HG02623 (cell line): ENCODE data around the gene S100A11.

Experiments
- ATAC-seq: cut with Tn5 transposase; IDR thresholded peaks from one replicate; pipeline ENCODE4 v1.9.1; 2021; ENCODE audit warnings: moderate library complexity; ENCODE audit not compliant: unreplicated experiment

The S100A11 gene

DNA sequence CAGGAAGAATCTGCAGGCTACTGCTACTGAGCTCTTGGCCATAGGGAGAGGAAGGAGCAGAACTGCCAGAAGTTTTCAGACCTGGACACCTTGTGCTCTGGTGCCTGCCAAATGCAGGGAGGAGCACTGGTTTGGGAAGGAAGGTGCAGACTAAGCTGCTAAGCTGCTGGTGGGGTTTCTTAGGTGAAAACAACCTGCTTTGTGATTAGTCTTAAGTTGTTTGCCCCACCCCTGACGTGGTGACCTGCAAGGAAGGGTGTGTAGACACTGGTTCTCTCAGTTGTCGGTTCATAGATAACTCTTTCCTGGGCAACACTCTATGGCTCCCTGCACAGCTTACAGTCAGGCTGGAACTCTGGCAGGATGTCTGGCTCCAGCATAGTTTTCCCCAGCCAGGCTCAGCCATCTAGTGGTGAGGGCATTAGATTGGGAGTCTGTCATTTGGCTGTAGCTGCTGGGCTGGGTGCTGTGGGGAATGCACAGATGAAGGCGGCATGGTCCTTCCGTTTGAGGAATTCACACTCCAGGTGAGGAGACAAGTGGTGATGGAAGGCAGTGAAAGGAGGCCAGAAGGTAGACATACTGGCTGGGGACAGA, 32.9 kb downstream of the S100A11 start:
- ATAC-seq: no peak

DNA sequence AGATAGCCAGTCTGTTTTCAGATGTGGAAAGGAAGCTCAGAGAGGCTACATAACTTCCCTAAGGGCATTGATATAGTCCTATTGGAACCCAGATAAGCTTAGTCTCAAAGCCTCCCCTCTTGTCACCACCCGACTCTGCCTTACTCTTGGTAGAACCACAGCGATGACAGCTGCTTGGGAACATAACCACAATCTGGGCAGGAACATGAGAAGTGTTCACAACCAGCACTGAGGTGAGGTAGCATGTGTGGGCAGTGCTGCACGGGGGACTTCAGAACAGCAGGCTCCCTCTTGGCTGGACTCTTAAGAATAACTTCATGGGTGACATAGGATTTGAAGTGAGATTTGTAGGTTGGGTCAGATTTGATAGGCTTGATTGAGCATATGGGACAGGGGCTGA, 33.8 kb downstream of the S100A11 start:
- no peak for ATAC-seq

DNA sequence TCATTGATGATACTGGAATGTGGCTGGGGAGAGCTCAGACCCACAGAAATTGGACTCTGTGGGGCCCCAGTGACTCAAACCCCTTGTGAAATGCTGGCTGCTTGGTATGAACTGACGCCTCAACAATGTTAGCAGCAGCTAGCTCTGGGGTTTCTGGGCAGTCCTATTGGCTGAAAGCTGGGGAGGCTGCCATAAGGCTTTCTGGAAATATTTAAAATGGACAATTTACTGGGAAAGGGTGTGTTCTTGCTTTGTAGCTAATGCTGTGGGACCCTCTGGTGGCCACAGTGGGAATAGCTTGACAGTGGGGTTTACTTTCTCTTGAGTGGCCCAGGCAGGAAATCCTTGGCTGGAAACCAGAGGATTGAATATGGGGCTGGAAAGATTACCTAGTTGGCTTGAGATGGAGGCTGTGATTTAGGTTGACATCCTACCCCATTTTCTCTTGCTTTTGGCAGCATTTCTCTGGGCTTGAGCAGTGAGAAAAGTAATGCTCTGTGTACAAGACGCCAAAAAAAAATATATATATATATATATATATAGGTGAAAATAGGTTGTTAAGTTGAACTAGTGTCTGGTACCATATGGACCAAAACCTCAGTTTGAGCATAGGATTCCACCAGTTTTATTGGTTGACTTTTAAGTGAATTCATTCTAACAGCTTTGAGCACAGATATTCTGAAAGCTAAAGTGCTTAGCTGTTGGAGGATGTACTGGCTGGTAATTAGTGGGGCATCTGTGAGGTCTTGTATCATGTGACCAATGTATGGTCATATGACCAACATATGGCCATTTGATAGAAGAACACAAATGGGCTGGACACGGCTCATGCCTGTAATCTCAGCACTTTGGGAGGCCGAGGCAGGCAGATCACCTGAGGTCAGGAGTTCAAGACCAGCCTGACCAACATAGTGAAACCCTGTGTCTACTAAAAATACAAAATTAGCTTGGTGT, 34.9 kb downstream of the S100A11 start:
- ATAC-seq: no peak

DNA sequence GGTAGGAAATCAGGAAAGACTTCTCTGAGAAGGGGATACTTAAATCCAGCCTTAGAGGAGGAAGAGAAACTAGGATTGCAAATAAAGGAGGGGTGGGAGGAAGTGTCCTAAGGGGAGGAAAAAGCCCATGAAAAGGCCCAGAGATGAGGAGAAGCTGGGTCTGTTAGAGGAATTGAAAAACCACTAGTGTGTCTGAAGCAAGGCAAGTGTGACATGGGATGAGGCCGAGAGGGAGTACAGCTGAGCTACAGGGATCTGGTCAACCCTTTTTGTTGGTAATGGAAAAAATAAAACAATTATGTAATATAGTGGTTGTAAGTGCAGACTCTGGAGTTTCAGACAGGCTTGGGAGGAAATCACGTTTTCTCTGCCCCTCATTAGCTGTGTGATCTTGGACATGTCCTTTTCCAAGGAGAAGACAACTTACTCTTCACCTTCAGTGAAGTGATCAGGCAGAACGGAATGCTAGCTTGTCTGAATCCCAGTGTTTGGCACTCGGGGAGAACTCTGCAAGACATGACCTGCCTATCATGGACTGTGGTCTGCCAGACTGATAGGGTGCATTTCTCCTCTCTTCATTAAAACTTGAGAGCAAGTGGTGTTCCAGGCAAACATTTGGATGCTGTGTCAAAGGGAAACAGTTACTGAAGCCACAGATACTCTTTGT, 35.7 kb downstream of the S100A11 start:
- no peak for ATAC-seq

DNA sequence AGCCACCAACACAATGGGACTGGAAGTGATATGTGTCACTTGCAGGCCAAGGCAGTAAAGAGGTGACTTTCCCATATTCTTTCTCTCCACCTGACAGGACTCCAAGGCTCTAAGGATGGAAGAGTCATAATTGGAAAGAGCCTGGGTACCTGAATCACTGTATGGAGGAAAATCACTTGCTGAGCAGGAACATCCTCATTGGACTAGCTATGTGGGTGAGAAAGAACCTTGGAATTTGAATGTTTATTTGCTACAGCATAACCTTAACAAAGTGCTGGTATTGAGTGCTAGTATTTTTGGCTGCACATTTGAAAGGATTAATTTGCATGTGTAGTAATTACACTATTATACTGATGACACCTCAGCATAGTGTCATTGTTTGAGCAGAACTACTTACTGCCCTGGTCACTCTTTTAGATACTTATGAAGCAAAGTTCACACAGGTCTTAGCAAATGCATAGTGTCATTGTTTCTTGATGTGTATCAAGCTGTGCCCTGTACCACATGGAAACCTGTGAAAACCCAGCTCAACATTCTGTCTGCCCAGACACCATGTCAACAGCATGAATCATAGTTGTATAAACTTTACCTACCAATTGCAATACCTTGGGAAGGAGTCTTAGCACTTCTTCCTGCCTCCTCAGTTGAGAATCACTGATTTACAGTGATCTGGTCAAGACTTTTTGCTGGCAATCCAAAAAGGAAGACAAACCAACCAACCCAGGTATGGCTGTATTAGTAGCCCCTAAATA, 38.0 kb downstream of the S100A11 start:
- ATAC-seq: no peak

DNA sequence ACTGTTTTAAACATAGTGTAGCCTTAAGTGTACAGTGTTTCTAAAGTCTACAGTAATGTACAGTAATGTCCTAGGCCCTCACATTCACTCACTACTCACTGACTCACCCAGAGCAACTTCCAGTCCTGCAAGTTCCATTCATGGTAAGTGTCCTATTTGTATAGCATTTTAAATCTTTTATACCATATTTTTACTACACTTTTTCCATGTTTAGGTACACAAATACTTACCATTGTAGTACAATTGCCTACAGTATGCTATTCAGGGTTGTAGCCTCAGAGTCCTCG, 39.6 kb downstream of the S100A11 start:
- ATAC-seq: no peak

DNA sequence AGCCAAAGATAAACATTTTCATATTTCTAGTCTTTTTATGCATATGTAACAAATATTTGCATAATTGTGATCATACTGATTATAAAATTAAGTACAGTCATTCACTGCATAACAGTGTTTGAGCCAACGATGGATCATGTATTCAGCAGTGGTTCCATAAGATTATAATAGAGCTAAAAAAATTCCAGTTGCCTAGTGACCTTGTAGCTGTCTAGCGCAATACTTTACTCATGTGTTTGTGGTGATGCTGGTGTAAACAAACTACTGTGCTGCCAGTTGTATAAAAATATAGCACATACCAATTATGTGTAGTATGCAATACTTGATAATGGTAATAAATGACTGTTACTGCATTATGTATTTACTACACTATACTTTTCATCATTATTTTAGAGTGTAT, 41.0 kb downstream of the S100A11 start:
- no peak for ATAC-seq

DNA sequence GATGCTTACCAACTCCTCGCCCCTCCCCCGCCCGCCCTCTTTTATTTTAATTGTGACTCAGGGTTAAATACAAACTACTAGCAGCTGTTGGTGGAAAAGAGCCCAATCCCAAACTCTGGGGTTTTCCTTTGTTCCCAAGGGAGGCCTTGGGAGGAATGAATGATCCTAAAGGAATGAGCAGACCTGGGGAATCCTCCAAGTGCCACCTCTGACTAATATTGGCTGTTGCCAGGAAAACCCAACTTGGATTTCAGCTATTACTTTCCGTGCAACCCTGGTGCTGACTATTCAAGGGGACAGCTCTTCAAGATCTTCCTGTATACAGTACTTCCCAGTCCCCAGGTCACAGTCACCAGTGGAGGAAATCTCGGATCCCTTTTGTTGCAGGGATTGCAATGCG, 41.8 kb downstream of the S100A11 start:
- ATAC-seq: no peak

DNA sequence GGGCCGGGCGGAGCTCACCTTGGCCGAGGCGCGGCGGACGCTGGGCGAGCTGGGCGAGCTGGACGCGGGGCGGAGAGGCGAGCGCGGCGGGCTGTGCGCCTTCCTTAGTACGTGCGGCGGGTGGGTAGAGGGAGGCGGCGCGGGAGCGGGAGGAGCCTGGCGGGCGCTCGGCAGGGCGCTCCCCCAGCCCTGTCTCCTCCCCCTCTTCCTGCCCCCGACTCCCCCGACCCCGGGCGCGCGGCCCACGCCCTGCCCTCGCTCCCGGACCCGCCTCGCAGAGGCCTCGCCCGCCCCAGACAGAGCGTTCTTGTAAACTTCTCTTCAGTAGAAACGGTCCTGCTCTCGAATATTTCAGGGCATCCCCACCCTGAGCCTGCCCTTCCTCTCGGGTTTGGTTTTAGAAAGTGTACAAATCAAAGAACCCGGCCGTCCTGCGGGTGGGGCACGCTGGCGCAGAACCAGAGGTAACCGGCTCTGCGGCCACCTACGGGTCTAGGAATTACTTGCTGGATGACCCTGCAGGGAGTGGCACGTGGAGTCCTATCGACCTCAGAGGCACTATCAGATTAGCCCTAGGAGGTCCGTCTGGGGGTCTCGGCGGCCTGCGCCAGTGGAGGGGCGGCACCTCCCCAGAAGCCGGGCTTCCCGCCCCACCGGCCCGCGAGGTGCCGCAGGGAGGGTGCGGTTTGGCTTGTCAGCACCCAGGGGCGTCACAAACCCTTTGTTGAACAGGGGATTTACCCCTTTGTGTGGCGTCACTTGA, 42.9 kb downstream of the S100A11 start, which contains the start of gene S100A10:
Gene S100A10 (minus strand): TSS at position 126 of the 763 bp plus-strand sequence. CDS start 7,629 bp downstream, outside the sequence.
- no peak for ATAC-seq

DNA sequence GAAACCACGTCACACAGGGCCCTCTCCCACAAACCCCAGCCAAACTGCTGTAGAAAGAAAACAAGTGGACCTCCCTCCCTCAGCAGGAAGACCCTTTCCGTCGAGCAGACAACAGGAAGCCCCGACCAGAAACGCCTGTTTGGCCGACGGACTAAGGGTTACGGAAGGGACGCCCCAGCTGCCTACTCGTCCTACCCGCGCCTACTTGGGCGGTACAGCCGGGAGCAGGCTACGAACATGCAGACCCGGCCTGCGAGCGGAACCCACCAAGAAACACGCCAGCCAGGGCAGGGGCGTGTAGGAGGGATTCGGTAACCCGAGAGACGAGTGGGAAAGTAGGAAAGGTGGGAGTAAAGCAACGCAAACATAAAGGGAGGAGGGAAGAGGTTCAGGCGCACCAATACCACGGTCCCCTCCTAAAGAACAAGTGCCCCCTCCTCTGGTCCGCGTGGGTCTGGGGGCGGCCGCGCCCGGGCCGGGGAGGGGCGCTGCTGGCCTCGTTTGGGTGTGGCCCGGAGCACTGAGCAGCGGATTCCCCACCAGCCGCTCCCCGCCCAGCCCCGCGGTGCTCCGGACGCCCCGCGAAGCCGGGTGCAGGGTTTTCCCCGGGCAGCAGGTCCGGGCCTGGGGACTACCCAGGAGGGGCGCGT, 43.6 kb downstream of the S100A11 start:
- no peak for ATAC-seq

DNA sequence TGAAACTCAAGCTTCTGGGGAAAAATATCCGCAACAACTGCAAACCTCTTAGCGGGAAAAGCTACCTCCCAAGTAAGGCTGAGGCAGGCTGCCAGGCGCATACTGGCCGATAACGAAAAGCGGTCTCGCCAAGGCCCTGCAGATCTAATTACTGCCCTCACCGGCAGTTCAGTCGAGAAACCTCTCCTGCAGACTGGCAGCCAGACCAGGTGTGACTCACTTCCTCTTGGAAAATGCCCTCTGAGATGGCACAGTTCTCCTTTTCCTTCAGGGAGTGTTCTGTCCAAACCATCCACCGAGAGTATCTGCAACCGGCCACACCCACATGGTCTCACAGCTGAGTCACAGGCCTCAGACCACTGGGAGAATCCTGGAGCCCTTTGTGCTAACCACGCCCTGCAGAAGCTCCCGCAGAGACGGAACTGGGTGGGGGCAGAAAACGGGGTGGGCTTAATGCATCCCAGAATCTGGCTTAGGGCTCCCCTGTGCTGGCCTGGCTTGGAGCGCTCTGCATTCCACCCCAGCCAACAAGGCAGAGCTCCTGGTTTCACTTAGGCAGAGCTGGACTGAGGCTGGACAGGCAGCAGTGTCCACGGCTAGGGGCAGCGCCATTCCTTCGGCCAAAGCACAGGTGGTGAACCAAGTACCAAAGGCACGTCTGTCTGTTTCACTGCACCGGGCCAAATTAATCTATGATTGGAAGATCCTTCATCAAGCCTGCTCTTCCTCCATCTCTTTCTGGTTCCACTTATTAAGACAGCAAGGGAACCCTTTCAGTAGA, 44.3 kb downstream of the S100A11 start:
- ATAC-seq: no peak

DNA sequence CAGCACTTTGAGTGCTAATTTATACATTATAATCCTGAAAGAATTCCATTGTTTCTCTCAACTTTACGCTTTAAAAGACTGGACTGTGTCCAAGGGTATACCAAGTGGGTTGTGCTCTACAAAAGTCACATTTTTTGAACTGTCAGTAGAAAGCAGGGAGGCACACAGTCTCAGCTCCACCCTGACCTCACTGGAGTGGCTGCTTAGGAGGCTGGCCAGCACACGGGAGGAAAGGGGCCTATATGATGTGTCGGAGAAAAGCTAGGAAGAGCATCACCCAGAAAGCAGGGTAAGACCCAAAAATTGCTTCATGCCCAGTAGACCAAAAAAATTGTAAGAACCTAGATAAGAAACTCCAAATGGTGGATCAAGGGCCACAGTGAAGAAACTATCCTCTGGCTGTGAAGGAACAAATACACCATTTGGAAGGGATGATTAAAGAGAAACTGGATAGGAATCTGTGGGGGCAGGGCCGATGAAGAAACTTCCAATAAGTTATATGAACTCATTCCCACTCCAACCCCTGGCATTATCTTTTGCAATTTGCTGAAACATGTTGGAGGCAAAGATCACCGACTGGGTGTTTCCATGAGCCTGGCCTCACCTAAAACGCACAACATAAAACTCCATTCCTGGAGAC, 45.0 kb downstream of the S100A11 start:
- ATAC-seq: no peak

DNA sequence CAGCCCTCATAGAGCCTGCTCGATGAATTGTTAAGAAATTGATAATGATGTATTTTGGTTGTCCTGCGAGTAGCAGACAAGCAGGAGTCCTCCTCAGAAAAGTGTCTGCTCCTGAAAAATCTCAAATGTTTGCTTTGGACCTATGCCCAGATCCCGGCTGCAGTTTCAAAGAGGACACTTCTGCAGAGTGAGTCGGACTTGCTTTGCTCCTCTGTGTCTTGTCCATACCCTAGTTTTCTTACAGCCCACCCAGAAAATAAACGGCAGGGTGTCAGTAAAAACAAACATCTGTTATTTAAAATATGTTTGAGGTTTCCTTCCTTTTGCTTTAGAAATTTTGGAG, 46.0 kb downstream of the S100A11 start:
- ATAC-seq: no peak

DNA sequence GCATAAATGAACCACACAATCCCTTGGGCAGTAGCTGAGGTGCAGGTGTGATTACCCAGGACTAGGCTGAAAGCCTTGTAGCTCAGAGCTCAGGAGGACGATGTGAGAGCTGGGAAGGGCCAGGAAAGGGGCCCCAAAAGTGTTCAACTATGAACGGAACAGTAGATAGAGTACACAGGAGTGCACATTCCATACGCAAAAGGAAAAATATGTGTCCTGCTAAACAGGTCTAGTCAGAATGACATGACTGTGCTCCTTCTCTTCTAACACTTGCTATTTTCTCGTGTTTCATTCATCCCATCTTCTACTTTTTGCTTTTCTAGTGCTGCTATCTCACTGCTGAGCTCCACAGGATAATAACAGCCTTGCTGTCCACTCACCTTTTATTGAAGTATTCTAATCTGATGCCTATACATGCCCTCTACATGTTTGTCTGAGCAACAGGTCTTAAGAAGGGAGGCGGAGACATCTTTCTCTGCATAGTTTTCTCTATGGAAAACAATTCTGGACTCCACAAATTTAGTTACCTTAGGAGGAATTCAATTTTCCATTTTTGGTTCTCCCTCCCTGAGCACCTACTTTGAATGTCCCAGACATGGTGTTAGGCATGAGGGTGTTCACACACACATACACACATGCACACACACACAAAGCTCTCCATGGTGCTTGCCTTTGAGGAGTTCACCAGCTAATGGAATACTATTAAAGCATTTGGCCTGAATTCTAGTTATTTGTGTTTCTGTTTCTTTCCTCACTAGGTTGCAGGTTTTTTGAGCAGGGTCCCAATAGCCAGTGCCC, 46.5 kb downstream of the S100A11 start:
- ATAC-seq: no peak

DNA sequence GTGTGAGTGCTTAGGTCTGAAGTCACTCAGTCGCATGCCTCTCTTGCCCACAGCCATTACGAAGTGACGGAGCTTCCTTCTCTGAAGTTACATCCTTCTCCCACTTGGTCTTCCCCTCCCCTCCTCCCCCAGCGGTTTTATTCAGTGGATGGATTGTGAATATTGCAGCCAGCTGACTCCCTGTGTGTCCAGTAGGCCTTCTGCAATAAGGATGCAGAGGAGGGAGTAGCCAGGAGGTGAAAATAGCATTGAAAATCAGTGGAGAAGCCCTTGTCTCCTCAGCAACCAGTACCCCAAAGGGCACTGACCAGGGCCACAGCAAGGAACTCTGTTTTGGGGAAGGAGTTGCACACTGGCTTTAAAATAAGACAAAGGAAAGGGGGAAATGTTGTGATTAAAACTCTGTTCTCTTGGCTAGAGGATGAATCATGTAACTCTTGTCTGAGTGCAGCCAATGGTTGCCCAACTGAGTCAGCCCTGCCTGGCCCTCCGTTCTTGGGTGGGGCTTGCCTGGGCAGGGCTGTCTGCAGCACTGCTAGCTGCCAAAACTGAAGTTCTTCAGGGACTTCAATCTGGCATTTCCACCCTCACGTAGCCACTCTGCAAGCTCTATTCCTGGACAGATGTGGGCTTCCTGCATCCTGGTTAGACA, 47.5 kb downstream of the S100A11 start:
- no peak for ATAC-seq

DNA sequence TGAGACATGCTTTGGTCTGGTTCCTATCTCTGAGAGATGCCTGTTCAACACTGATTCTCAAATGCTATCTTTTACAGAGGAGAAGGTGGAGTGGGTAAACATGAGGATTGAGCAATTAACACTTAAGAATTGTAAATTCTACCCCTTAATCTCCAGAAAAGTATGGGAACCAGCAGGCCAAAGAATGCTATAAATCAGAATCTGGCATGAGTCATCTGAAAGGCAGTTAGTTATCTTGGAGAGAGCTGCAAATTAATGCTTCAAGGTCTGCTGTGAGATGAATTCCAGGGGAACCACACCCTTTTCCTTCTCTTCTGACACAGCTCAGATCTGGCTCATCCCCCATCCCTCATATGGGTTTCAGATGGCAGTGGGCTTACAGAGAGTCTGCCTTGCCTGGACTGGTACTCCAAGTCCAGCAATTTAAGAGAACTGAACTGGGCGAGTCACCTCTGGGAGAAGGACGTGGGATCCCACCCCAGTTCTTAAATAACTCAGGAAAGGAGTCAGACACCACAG, 48.3 kb downstream of the S100A11 start:
- no peak for ATAC-seq

DNA sequence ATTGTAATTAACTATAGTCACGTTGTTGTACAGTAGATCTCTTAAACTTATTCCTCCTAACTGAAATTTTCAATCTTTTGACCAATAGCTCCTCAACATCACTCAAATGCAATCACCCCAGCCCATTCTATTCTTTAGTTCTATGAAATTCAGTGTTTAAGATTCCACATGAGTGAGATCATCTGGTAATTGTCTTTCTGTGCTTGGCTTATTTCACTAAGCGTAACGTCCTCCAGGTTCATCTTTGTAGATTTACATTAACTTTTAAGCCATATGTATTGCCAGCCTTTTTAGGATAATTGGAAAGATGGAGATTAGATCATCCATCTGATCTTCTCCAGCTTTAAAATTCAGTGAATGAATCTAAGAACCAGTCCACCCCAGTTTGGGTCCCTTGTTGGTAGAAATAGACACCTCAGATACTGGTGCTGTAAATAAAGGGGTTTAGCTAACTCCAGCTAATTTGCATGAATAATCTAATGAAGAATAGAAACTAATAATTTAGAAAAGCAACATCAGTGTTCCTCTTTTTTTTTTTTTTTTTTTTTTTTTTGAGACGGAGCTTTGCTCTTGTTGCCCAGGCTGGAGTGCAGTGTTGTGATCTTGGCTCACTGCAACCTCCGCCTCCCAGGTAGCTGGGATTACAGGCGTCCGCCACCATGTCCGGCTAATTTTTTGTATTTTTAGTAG, 50.2 kb downstream of the S100A11 start:
- ATAC-seq: no peak
